ENCODE results near the gene EXTL1.
A peak's percentile ranks its signal among the peaks of the same experiment; 100 is the strongest.

The EXTL1 gene

DNA sequence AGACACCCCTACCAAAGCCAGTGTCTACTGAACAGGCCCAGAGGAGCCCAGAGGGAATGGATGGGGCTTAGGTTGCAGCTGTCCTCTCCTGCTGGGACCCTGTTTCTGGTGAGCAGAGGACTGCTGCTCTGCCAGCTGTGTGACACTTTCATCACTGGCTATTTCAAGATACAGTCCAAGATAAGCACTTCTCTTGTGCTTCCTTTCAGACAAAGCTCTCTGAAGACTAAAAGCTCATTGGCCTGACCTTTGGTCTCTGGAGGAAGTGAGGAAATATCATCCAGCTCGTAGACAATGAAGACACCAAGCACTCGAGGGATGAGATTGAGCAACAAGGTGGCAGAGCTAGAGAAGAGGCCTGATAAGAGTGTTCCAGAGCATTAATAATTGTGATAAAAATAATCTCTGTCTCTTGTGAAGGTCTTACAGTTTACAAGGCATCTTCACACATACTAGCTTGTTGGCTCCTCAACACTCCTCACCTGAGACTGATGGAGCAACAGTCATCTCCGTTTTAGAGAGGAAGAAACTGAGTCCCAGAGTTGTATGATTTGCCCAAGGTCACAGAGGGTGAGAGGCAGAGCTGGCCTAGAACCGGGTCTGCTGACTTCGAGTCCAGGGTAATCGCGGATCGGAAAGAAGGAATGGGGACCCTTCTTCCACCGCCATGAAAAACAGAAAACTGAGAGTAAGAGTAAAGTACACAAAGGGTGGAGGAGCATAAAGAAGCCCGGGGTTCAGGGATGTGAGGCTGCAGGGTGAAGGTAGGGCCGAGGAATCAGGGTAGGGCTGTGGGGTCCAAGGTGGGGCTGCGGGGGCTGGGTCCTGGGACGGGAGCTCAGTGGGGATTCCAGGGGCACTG, 24.4 kb upstream of the EXTL1 start:
- no peak for DNase-seq (ENCODE audit: low read depth in 2 of 2)

DNA sequence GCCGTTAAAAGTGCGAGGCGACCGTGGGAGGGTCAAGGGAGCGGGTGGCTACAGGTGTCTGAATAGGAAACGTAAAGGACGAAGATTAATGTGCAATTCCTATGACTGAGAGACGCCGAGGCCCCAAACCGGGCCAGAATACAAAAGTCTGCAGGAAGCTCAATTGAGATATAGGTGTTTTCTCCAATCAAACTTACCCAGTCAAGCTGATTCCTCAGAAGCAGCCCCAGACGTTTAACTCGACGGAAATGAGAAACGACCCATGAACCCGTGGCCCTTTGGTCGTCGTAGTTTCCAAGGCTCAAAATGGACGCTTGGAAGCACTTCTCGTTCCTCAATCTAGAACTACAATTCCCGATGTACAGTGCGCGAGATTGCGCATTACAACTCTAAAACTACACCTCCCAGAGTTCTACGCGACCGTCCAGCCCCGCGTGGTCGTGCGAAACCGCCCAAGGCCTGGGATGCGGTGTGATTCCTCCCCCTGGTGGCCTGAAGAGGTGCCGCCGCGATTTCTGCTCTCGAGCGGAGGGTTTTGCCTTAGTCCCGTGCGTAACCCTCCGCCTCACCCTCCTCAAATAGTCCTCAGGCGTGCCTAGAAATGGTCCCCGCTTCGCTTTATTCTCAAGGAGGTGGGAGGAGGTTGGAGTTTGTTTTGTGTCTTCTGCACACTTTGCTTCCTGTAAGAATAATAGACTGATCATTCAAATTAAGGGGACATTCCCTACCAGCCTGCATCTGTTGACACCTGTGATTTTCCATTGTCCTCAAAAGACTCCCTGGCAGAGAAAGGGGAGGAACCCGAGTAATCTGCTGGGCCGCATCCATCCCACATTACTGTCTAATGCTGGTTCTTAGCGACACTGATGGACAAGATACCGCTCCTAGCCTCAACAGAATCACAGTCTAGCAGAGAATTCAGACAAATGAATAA, 23.5 kb upstream of the EXTL1 start, which contains the start of gene PAFAH2:
TSS of gene PAFAH2 (minus strand) at position 236 of the 934 bp plus-strand sequence. CDS start 7,247 bp downstream, outside the sequence.
- DNase-seq (ENCODE audit: low read depth in 2 of 2) = peak; percentile 90 to 96

DNA sequence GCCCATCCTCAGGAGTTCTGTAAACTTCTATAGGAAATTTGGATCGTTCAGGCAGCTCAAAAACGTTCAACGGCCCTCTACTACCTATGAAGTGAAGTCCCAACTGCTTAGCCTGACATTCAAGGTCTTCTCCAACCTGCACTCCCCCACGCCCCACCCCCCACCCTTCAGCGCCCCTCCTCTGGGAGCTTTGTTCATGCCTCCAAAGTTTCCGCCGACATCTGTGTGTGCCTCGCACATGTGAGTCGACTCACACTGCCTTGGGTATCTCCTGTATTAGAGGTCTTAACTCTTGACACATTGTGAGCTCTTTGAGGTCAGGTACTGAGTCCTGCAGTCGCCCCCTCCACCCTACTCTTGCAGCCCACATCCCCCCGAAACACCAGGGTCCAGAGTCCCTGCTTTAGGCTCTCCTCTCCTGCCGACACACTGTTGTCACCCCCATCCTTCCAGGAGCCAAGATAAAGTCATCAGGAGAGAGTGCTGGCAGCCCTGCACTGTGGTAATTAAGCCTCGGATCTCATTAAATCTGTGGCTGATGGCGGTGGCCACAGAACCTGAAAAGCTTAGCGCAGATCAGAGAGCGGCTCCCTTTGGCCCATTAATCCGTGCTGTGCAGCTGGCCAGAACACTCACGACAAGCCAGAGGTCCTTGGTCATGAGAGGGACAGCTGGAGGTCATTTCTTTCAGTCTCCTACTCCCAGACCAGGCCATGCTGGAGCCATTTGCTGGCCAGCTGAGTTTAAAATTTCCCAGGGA, 22.4 kb upstream of the EXTL1 start:
- DNase-seq (ENCODE audit: low read depth in 2 of 2) = no peak

DNA sequence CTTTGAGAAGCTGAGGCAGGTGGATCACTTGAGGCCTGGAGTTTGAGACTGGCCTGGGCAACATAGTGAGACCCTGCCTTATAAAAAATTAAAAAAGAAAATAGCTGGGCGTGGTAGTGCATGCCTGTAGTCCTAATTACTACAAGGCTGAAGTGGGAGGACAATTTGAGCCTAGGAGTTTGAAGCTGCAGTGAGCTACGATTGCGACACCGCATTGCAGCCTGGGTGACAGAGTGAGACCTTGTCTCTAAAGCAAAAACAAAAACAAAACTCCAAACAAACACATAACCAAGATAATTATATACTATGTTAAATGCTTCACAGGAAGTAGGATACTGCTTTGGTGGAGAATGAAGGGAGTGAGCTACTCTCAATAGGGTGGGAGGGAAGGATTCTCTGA, 18.3 kb upstream of the EXTL1 start:
- DNase-seq (ENCODE audit: low read depth in 2 of 2) = no peak

DNA sequence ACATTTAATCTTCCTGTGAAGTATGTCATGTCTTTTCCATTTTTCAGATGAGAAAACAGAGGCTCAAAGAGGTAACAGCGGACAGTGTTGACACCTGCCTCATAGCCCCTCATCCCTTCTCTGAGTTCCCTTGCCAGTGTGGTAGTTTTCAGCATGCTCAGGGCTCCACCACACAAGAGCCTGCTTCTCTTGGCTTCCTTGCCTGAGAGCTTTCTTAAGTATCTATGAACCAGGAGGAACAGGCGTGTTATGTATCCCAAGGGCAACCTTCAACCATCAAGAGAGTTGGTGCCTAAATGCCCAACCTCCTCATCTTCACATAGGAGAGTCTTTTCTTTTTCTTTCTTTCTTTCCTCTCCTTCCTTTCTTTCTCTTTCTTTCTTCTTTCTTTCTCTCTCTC, 17.8 kb upstream of the EXTL1 start:
- DNase-seq (ENCODE audit: low read depth in 2 of 2) = no peak

DNA sequence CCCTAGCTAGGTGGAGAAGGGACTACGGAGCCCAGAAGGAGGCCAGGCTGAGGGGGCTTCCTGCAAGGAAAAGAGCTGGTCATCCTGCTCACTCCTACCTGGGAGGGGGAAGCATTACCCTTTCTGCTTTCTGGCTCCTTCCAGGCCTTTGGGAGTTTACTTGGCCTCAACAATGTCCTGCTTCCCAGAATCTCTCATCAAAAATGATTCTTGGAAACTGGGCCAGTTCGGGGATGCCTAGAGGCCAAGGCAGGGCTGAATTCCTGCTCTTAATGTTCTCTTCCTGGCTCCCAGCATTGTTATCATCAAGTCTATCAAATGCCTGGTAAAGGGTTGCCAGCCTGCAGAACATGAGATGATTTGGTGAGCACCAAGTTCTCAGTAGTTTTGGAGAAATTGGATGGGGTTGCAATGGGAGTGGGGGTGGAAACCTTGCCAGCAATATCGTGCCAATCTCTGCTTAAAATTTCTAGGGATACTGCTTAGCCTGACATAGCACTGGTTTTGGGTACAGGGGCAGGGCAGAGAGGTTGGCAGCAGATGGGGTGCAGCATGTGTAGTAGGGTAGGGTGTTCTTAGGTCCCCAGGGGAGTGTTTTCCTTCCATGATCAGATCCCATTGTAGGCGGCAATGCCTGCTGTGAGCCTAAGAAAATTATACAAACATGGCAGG, 16.0 kb upstream of the EXTL1 start:
- DNase-seq (ENCODE audit: low read depth in 2 of 2) = no peak

DNA sequence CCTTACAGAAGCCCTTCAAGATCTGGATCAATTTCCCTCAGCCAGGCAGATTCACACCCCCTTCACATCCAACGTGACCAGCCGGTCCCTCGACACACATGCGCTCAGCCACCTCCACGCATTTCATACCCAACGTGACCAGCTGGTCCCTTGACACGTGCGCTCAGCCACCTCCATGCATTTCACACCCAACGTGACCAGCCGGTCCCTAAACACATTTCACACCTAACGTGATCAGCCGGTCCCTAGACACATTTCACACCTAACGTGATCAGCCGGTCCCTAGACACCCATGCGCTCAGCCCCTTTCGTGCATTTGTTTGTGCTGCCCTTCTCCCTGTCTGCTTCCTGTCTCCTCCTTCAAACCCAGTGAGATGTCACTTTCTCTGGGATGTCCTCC, 14.9 kb upstream of the EXTL1 start:
- DNase-seq (ENCODE audit: low read depth in 2 of 2) = no peak

DNA sequence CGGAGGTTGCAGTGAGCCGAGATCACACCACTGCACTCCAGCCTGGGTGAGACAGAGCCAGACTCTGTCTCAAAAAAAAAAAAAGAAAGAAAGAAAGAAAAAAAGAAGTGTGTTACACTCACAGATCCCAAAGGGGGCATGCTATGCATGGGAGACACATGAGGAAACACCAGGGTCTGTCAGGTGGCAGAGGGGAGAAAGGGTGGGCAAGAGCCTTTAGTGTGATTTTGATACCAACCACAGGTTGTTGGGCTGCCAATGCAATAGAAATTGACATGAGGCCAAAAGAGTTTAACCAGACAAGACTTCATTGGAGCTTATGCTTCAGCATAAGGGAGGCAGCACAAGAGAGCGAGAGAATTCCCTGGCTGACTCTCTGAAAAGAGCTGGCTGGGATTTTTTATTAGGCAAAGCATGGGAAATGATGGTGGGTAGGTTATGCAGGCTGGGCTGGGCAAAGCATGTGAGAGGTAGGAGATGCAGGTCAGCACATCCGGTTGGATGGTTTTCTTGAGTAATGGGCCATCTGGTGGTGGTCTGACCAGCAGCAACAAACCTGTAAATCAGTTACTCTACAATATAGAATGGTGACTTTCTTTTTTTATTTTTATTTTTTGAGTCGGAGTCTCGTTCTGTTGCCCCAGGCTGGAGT, 11.7 kb upstream of the EXTL1 start:
- no peak for DNase-seq (ENCODE audit: low read depth in 2 of 2)

DNA sequence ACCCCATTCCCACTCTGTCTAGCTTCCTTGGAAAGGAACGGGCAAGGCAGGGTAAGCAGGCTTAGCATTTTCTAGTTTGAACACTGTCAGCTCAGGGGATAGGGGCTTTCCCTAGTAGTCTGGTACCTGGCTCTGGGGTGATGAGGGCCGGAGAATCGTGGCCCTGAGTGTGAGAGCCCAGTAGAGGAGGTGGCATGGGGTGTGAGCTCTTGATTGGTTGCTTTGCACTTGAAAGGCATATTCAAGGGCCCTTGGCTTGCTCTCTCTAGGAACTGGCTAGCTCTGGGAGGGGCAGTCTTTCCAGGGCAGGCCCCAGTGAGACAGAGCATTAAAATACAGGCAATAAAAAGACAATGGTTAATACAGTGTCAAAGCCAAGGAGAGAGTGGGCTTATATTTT, 10.8 kb upstream of the EXTL1 start:
- no peak for DNase-seq (ENCODE audit: low read depth in 2 of 2)

DNA sequence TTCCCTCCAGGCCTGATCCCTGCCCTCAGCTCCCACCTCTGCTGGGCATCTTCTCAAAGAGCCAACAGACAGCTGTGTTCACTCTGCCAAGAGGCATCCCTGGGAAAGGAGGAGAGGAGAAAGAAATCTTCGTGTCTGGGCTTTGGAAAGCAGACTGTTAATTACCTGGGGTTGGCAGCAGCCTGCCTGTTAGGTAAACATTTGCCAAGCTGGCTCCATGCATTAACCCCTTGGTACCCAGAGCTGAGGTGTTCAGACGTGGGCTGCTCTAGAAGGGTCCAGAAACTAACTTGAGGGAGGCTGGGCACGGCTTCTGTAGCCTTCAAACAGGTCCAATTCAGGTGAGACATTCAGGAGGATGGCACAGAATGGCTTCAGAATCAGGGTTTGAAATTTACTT, 8.7 kb upstream of the EXTL1 start:
- no peak for DNase-seq (ENCODE audit: low read depth in 2 of 2)

DNA sequence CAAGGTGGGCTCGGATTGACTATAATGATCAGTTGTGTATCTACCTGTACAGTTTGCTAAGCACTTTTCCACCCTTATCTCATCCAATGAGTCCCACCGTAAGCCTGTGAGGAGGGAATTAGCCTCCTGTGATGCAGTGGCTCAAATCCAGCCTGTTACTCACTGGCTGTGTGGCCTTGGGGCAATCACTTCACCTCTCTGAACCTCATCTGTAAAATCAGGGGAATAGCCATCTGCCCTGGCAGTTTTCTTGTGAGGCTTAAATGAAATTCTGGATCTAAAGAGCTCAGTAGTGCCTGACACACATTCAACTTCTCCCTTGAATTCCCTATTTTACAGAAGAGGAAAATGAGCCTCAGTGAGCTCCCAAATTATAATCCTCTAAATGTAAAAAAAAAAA, 7.4 kb upstream of the EXTL1 start:
- DNase-seq (ENCODE audit: low read depth in 2 of 2) = no peak

DNA sequence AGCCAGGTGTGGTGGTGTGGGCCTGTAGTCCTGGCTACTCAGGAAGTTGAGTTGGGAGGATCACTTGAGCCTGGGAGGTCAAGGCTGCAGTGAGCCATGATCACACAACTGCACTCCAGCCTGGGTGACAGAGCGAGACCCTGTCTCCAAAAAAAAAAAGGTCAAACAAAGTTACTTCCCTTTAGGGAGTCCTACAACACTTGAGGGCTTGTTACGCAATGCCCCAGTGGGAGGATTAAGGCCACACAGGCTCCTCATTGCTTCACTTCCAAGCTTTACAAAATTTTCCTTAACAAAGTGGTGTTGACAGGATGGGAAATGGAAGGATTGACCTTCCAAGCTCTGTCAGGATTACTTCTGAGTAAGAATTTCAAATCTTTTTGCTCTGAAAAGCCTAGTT, 6.2 kb upstream of the EXTL1 start:
- DNase-seq (ENCODE audit: low read depth in 2 of 2) = no peak

DNA sequence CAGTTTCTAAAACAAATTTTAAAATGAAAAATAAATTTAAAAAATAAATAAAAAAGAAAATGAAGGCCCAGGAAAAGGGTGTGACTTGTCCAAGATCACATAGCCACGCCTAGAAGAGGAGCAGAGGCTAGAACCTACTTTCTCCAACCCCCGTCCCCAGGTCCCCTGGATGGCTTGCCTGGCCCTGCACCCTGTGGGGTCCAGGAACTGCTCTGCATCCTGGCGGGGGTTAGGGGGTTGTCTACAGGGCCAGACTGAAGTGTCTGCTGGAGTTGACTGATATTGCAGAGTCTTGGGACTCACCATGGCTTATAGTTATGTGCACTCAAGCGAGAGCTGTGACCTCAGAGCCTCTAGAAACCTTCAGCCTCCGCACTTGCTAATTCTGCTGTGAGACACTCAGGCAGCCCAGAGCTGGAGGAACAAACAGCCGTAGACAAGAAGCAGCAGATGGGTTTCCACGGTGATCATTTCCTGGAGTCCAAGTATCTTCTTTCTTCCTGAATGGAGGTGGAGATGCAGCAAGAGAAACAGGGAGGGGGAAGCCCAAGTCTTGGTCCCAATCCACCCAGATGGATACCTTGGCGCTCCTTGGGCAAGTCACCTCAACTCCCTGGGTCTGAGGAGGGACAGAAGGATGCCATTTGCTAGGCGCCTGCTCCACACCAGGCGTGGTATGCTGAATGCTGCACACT, 5.2 kb upstream of the EXTL1 start:
- DNase-seq (ENCODE audit: low read depth in 2 of 2) = no peak

DNA sequence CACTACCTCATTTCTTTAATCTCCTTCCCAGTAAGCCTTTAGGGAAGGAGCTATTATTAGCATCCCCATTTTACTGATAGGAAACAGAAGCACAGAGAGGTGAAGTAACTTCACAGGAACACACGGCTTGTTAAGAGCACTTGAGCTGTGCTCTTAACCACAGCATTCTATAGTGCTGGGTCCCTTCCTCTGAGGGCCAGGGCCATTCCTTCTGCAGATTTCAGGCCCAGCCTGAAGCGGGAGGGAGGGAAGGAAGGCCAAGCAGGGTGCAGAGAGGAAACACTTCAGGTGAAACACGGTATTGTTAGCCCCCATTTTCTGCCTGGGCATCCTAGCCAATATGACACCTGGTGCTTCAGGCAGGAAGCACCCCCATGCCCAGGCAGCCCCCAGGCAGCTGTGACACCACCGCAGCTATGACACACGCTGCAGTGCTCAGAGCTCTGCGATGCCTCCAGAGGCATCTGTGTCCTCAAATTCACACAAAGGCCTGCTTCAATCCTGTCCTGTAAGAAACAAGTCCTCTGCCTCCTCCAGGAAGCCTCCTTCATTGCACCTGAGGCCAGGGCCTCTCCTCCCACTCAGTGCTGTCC, 4.5 kb upstream of the EXTL1 start:
- no peak for DNase-seq (ENCODE audit: low read depth in 2 of 2)

DNA sequence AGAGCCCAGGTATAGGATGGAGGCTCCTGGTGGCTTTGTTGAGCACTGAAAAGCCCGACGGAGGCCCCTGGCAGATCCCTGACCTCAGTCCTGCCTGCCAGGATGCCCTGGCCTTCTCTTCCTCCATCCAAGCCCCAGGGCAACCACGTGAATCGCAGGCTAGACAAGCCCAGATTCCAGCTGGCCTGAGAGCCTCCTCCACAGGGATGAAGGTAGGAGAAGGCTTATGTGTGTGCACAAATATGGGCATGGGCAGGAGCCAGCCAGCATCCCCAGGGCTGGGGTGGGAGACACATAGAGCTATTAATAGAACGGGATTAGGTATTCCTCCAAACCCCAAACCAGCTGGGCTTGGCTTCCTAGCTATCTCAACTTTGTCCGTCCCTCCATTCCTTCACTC, 4.0 kb upstream of the EXTL1 start:
- no peak for DNase-seq (ENCODE audit: low read depth in 2 of 2)

DNA sequence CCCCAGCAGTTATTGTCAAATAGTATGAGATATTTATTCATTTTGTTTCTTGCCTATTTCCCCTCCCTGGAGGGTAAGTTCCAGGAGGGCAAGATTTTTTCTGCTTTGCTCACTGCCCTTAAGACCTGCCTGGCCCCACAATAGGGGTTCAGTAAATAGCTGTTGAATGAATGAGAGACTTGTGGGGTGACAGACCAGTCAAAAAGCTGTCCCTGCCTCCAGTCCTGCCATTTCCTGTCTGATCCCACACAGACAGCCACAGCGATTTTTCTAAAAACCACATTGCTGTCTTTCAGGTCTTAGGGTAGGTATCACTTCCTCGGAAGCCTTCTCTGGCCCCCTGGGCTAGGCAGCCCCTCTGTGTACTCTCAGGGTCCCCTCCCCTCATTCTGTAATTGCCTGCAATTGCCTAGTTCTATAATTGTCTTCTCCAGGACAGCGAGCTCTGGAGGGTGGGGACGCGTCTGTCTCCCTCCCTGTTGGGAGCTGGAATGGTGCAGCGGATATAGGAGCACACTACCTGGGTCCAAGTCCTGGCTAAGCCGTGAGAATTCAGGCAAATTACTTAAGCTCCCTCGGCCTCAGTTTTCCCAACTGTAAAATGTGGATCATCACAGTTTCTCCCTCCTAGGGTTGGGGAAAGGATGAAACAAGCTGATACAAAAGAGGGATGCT, 1.8 kb upstream of the EXTL1 start:
- no peak for DNase-seq (ENCODE audit: low read depth in 2 of 2)

DNA sequence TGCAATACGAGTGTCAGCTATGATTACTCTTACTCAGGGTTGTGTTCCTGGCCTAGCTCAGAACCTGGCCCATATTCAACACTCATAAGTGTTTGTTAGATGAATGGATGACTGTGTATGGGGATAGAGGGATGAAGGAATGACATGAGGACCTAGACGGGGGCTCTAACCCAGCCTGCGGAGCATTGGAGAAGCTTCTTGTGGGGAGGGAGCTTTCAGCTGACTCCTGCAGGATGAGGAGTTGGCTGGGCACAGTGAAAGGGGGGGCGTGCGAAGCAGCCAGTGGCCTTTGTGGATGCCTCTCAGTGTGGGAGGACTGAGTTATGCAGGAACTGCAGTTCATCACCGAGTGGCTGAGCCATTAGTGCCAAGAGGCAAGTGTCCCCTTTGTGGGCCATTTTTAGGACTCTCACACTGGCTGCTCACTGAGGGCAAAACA, 1.2 kb upstream of the EXTL1 start:
- DNase-seq (ENCODE audit: low read depth in 2 of 2) = no peak

DNA sequence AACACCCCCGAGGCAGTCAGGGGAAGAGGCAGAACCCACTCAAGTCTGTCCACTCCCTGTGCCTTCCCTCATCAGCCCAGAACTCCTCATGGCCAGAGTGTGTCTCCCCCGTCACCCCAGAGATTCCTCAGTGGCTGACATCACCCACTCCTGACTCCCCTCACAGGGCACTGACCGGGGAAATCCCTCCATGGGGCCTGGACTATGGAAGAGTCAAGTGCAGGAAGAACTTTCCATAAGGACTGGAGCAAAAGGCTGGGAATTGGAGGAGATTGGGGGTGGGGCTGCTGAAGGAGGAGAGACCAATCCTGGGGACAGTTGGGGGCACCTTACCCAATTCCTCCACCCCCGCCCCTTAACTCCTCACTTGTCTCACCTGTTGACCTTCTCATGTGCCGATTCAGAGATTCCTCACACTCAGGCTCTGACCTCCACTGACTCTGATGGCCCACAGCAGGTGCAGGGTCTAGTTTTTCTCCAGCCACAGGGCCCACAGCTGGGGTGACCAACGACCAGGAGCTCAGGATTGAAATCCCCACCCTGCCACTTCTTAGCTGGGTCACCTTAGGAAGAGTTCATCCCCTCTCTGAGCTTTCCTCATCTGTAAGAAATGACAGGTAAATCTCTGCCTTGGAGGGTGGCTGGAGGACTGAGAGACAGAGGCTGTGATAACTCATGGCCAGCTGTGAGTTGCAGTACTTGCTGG, 481 bp upstream of the EXTL1 start:
- DNase-seq (ENCODE audit: low read depth in 2 of 2) = no peak

DNA sequence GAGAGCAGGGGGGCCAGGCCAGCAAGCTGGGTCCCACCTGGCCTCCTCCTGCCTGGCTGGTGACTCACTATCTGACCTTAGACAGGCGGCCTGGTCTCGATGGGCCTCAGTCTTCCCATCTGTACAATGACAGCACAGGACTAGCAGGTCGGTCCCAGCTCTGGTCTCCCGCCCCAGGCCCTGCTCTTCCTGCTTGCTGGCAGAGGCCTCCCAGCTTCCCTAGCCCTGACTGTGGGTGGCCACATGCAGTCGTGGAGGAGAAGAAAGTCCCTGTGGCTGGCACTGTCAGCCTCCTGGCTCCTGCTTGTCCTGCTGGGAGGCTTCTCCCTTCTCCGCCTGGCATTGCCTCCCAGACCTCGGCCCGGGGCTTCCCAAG, 817 bp downstream of the EXTL1 start:
- no peak for DNase-seq (ENCODE audit: low read depth in 2 of 2)
